Neural crest cell (in vitro differentiated cells): Measurements from ENCODE around the gene C19orf67. TPM values are rescaled to one million over a fixed set of nuclear protein-coding genes. Genes with fewer than 3 reads are reported as not detected.

Source experiments
- DNase-seq: peaks from one replicate; pipeline ENCODE4 v3.0.0; 2021; ENCODE audit warnings: low read depth, mixed read lengths, low spot score
- H3K27ac Mint-ChIP-seq: one replicate; pipeline ENCODE4 v1.8.0; 2021; ENCODE audit warnings: mild to moderate bottlenecking, mixed read lengths; ENCODE audit not compliant: unreplicated experiment
- H3K27me3 Mint-ChIP-seq: 2 replicates; pipeline ENCODE4 v1.8.0; 2021; ENCODE audit warnings: low read depth, mild to moderate bottlenecking, mixed read lengths
- H3K36me3 Mint-ChIP-seq: 2 replicates; pipeline ENCODE4 v1.8.0; 2021; ENCODE audit warnings: low read depth, mild to moderate bottlenecking, mixed read lengths
- H3K4me1 Mint-ChIP-seq: 2 replicates; pipeline ENCODE4 v1.8.0; 2021; ENCODE audit warnings: mixed read lengths
- H3K4me3 Mint-ChIP-seq: one replicate; pipeline ENCODE4 v1.8.0; 2021; ENCODE audit warnings: mild to moderate bottlenecking, mixed read lengths
- H3K9me3 Mint-ChIP-seq: 2 replicates; pipeline ENCODE4 v1.8.0; 2021; ENCODE audit warnings: mixed read lengths
- CTCF ChIP-seq: fragments of 200-600 bp; sonication (generic); conservative IDR thresholded peaks from 2 replicates; pipeline ENCODE4 v1.5.0; 2021; ENCODE audit warnings: antibody characterized with exemption, mild to moderate bottlenecking
- total RNA-seq: library from RNA; stranded (reverse); gene quantifications from 2 replicates; pipeline ENCODE4 v1.2.1, GENCODE V29; 2021

C19orf67 gene
- total RNA-seq, 1 donor from 2014 or later, result not detected

DNA sequence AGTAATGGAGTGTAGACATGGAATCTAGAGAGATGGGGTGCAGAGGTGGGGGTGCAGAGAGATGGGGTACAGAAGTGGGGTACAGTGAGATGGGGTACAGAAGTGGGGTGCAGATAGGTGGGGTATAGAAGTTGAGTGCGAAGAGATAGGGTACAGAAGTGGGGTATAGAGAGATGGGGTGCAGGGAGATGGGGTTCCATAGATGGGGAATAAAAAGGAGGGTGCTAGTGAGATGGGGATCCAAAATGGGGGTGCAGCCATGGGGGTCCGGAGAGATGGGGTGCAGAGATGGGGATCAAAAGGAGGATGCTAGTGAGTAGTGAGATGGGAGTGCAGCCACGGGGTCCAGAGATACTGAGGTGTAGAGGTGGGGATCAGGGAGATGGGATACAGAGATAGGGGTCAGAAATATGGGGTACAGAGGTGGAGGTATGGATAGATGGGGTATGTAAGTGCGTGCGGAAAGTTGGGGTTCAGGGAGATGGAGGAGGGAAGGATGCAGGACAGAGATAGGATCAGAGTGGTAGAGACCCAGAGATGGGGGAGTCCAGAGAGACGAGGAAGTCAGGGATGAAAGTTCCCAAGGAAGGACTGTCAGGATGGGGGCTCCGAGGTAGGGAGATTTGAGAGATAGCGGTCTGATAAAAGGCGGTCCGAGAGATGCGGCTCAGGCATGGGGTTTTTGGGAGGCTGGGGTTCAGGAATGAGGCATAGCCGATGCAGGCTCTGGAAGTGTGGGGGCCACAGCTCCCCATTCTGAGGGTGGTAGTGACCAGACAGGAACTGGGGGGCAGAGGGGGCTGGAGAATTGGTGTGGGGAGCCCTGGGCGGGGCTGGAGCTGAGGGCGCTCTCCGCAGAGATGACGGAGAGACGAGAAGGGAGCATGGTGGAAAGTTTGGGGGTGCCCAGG is 27.1 kb downstream of the C19orf67 start:
- no peak for TF ChIP-seq CTCF
- H3K36me3 Mint-ChIP-seq, result no peaks in the 10 kb centered on the region
- no peak overlapping the region for H3K27ac Mint-ChIP-seq
- H3K4me1 Mint-ChIP-seq, result peaks cover 6% of the 10 kb centered on the region
- no peak for DNase-seq
- H3K27me3 Mint-ChIP-seq, result peaks cover 46% of the 10 kb centered on the region
- H3K9me3 Mint-ChIP-seq, result no peaks in the 10 kb centered on the region
- no peak overlapping the region for H3K4me3 Mint-ChIP-seq

DNA sequence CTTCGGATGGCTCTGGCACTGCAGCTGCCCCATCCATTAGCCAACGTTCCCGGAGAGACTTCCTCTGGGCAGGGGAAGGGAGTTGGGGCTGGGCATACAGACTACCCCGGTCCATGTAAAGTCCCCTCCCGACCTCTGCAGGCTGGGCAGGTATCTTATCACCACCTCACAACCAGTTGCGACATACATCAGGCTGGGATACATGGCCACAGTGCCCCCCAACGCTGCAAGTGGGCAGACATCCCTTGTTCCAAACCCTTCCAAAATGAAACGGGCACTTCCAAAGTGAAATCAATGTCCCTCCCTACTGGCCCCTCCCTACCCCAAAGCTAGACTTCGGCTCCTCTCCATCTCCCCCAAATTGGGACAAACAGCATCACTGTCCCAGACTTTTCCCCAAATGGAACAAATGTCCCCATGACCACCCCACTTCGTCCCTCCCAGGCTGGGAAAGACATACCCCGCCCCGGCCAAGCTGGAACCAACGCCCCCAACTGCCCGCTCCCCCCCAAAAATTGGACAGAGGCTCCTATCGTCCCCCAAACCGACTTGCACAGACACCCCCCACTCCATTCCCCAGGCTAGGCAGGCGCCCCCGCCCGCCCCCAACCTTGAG is 28.7 kb downstream of the C19orf67 start:
- TF ChIP-seq CTCF, result no peak
- H3K4me3 Mint-ChIP-seq, result peak overlapping the region; percentile 73
- no peaks in the 10 kb centered on the region for H3K36me3 Mint-ChIP-seq
- no peak overlapping the region for H3K27ac Mint-ChIP-seq
- no peak for DNase-seq
- peaks cover 43% of the 10 kb centered on the region for H3K27me3 Mint-ChIP-seq
- no peaks in the 10 kb centered on the region for H3K9me3 Mint-ChIP-seq
- H3K4me1 Mint-ChIP-seq, result peaks cover 6% of the 10 kb centered on the region

- no peak overlapping the region for H3K4me3 Mint-ChIP-seq
- no peak for TF ChIP-seq CTCF
- H3K36me3 Mint-ChIP-seq, result no peaks in the 10 kb centered on the region
- H3K4me1 Mint-ChIP-seq, result peaks cover 6% of the 10 kb centered on the region
- no peak for DNase-seq
- no peaks in the 10 kb centered on the region for H3K9me3 Mint-ChIP-seq
- peaks cover 41% of the 10 kb centered on the region for H3K27me3 Mint-ChIP-seq
- H3K27ac Mint-ChIP-seq, result no peak overlapping the region
Measured at GRCh38 chr19:14056069-14056666, 29.4 kb downstream of the C19orf67 start.

- Mint-ChIP-seq H3K4me3 (no peak overlapping the region), H3K36me3 (no peaks in the 10 kb centered on the region), H3K27ac (no peak overlapping the region), H3K4me1 (peaks cover 6% of the 10 kb centered on the region), H3K9me3 (no peaks in the 10 kb centered on the region), H3K27me3 (peaks cover 38% of the 10 kb centered on the region)
- no peak for TF ChIP-seq CTCF
- no peak for DNase-seq
Measured at GRCh38 chr19:14055396-14055795, 30.2 kb downstream of the C19orf67 start.

DNA sequence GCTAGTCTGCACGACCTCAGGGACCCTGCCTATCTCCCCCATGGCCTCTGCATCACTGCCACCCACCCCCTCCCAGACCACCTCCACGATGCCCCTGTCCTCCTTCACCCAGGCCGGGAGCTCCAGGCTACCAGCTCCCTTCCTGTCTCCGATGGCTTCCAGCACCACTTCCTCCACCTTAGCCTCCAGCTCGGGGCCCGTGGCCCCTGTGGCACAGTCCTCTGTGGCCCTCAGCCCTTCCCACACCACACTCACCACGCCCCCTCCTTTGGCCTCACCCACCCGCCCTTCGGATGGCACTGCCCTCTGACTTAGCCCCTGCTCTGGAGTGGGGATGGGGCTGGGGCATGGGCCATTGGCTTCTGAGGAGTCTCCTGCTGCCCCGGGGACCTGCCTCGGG is 30.9 kb downstream of the C19orf67 start:
- Mint-ChIP-seq H3K27ac (no peak overlapping the region), H3K4me1 (peaks cover 1% of the 10 kb centered on the region), H3K9me3 (no peaks in the 10 kb centered on the region), H3K36me3 (no peaks in the 10 kb centered on the region), H3K27me3 (peaks cover 31% of the 10 kb centered on the region), H3K4me3 (no peak overlapping the region)
- TF ChIP-seq CTCF, result no peak
- no peak for DNase-seq
